Measurements from ENCODE around the gene UBE2QL1.

DNA sequence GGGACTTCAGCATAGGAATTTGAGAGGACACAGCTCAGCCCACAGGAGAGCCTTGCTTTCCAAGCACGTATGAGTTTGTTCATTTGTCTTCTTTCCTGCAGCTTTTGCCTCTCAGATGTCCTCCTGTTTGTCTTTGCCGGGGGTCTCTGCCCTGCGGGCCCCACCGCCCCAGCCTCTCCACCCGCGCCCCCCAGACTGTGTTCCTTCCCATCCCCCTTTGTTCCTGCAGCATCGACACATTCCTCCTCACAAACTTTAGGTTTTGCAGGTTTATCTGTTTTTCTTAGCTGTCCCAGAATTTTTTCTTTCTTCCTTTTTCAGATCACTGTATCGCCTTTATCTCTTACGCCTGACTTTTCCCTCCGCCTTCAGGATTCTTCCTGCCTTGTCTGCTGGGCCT lies 18.9 kb downstream of the UBE2QL1 start:
- TF ChIP-seq ZNF423 (tag by site-specific recombination; IDR thresholded peaks at IDR 0.05), result no peak
- no peak for TF ChIP-seq ZNF664 (tag by site-specific recombination; IDR thresholded peaks at IDR 0.05)
- TF ChIP-seq YY1 (tag by site-specific recombination; IDR thresholded peaks at IDR 0.05), result no peak
- no peak for TF ChIP-seq CTCF (tag by site-specific recombination; IDR thresholded peaks at IDR 0.05)
- TF ChIP-seq ATF2 (tag by site-specific recombination; IDR thresholded peaks at IDR 0.05; ENCODE audit: low read depth), result no peak
- no peak for TF ChIP-seq SP2 (tag by site-specific recombination; IDR thresholded peaks at IDR 0.05)
- TF ChIP-seq ZNF18 (tag by site-specific recombination; IDR thresholded peaks at IDR 0.05), result no peak
- TF ChIP-seq, protein P1, sequence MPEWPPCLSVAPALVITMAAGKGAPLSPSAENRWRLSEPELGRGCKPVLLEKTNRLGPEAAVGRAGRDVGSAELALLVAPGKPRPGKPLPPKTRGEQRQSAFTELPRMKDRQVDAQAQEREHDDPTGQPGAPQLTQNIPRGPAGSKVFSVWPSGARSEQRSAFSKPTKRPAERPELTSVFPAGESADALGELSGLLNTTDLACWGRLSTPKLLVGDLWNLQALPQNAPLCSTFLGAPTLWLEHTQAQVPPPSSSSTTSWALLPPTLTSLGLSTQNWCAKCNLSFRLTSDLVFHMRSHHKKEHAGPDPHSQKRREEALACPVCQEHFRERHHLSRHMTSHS (tag by site-specific recombination; IDR thresholded peaks at IDR 0.05), result no peak
- TF ChIP-seq, protein P2, sequence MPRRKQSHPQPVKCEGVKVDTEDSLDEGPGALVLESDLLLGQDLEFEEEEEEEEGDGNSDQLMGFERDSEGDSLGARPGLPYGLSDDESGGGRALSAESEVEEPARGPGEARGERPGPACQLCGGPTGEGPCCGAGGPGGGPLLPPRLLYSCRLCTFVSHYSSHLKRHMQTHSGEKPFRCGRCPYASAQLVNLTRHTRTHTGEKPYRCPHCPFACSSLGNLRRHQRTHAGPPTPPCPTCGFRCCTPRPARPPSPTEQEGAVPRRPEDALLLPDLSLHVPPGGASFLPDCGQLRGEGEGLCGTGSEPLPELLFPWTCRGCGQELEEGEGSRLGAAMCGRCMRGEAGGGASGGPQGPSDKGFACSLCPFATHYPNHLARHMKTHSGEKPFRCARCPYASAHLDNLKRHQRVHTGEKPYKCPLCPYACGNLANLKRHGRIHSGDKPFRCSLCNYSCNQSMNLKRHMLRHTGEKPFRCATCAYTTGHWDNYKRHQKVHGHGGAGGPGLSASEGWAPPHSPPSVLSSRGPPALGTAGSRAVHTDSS (tag by site-specific recombination; IDR thresholded peaks at IDR 0.05), result no peak
- TF ChIP-seq, protein P3, sequence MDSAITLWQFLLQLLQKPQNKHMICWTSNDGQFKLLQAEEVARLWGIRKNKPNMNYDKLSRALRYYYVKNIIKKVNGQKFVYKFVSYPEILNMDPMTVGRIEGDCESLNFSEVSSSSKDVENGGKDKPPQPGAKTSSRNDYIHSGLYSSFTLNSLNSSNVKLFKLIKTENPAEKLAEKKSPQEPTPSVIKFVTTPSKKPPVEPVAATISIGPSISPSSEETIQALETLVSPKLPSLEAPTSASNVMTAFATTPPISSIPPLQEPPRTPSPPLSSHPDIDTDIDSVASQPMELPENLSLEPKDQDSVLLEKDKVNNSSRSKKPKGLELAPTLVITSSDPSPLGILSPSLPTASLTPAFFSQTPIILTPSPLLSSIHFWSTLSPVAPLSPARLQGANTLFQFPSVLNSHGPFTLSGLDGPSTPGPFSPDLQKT (IDR thresholded peaks at IDR 0.05; ENCODE audit: borderline replicate concordance, low read depth, low read length), result no peak
- TF ChIP-seq ZNF791 (tag by site-specific recombination; IDR thresholded peaks at IDR 0.05), result no peak
- no peak for TF ChIP-seq ZBTB8A (tag by site-specific recombination; IDR thresholded peaks at IDR 0.05)
- TF ChIP-seq, protein P4, sequence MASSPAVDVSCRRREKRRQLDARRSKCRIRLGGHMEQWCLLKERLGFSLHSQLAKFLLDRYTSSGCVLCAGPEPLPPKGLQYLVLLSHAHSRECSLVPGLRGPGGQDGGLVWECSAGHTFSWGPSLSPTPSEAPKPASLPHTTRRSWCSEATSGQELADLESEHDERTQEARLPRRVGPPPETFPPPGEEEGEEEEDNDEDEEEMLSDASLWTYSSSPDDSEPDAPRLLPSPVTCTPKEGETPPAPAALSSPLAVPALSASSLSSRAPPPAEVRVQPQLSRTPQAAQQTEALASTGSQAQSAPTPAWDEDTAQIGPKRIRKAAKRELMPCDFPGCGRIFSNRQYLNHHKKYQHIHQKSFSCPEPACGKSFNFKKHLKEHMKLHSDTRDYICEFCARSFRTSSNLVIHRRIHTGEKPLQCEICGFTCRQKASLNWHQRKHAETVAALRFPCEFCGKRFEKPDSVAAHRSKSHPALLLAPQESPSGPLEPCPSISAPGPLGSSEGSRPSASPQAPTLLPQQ (tag by site-specific recombination; IDR thresholded peaks at IDR 0.05), result no peak
- TF ChIP-seq ZNF549 (tag by site-specific recombination; IDR thresholded peaks at IDR 0.05), result no peak

All from HEK293 (cell line).